Adrenal gland (tissue), 12 donors: Measurements from ENCODE around the gene LIN7B. TPM values are rescaled to one million over a fixed set of nuclear protein-coding genes. Genes with fewer than 3 reads are reported as not detected.
A peak's percentile ranks its signal among the peaks of the same experiment; 100 is the strongest.
"Not testable (repeated sequence)": the region's sequence is repeated elsewhere in the genome, so short reads cannot be mapped to it uniquely, and the experiment has no call there.

Experiments used
- DNase-seq, 7 donors: peaks; one replicate each; pipeline ENCODE4 v3.0.0-alpha.2; 2019 to 2020
- H3K27ac ChIP-seq, 5 donors: fragments of 200-600 bp; sonication (generic) in 4 of 5; 1 replicate in 3 of 5; 2 replicates in 2 of 5; pipeline versions ENCODE4 v1.5.1 to v1.8.0; 2016 to 2020; ENCODE audit warnings: mild to moderate bottlenecking in 1 of 5
- H3K27me3 ChIP-seq: fragments of 200-600 bp; 2 replicates; pipeline ENCODE4 v1.8.0; 2021
- H3K36me3 ChIP-seq, 2 donors: fragments of 200-600 bp; replicated peaks in 1 of 2; 1 replicate in 1 of 2; 2 replicates in 1 of 2; pipeline versions ENCODE4 v1.5.1 to v1.8.0; 2018 to 2022
- H3K4me1 ChIP-seq, 2 donors: fragments of 200-600 bp; replicated peaks in 1 of 2; 1 replicate in 1 of 2; 2 replicates in 1 of 2; pipeline versions ENCODE4 v1.5.1 to v1.8.0; 2018 to 2021
- H3K4me3 ChIP-seq, 4 donors: fragments of 200-600 bp; sonication (generic) in 3 of 4; one replicate each; pipeline ENCODE4 v1.5.1; 2016 to 2018
- H3K9me3 ChIP-seq, 3 donors: fragments of 200-600 bp; sonication (generic) in 1 of 3; replicated peaks in 1 of 3; 1 replicate in 2 of 3; 2 replicates in 1 of 3; pipeline versions ENCODE4 v1.5.1 to v1.8.0; 2016 to 2021
- POLR2A ChIP-seq, 2 donors: fragments of 450-650 bp; IDR thresholded peaks; one replicate each; pipeline ENCODE4 v1.6.1; 2017; ENCODE audit warnings: antibody characterized with exemption in 2 of 2, mild to moderate bottlenecking in 2 of 2, moderate library complexity in 1 of 2
- WGBS, 4 donors: extraction: QIAGEN DNeasy Blood & Tissue Kit in 2 of 4; methylation state at CpG; one replicate each; pipeline versions ENCODE4 v1.1.5 to v1.1.7; 2013 to 2017; 5-methylcytosine and 5-hydroxymethylcytosine counted together
- intact Hi-C, 2 donors: fragments of 100-400 bp; cut with DNase I; formaldehyde crosslinking; loops; one replicate each; pipeline versions ENCODE4 v1.14.1 to v1.15.0; 2022 to 2023
- polyA plus RNA-seq, 3 donors: library from polyadenylated mRNA; stranded (reverse); fragments of 200-250 nt in 2 of 3; fragments of 350-450 nt in 1 of 3; fragmentation: Illumina TruSeq in 1 of 3; extraction: RNeasy Lipid Tissue Mini Kit (QIAGEN cat#74804) in 1 of 3; gene quantifications; one replicate each; pipeline ENCODE4 v1.2.3, GENCODE V29; 2013 to 2014
- total RNA-seq, 9 donors: library from RNA; depleted of rRNA in 4 of 9; stranded (reverse); fragments of >200 nt in 4 of 9; fragments of 120-200 nt in 1 of 9; fragmentation: NEBNext Ultra II Directional in 1 of 9; extraction: Animal tissue kit (Norgen Biotek cat#: 25700) in 1 of 9; gene quantifications; one replicate each; pipeline versions ENCODE4 v1.1.0 to v1.2.4, GENCODE V29; 2013 to 2023
- TF ChIP-seq, protein P1 (sequence below), 6 experiments: fragments of 450-650 bp in 4 of 6; fragments of 200-600 bp in 2 of 6; sonication (generic) in 1 of 6; IDR thresholded peaks; 1 replicate in 5 of 6; 2 replicates in 1 of 6; pipeline versions ENCODE4 v1.5.1 to v1.8.0; 2016 to 2021; ENCODE audit warnings: antibody characterized with exemption in 6 of 6, mild to moderate bottlenecking in 2 of 6, moderate library complexity in 1 of 6
- donor health status: healthy with polysubstance abuse.
- donor health status: Bipolar disorder and iron deficiency.
- donor health status: DM: yes; HTN: yes; CAD: no.
- donor health status: DM: no; HTN: no; CAD: no.
- donor health status: DM: no; HTN: no; CAD: no.
- donor health status: DM: yes; HTN: yes; CAD: no.

Gene LIN7B
- total and polyA plus RNA-seq, 12 donors, result 4.4 to 35.2 (median 11.1) TPM

DNA sequence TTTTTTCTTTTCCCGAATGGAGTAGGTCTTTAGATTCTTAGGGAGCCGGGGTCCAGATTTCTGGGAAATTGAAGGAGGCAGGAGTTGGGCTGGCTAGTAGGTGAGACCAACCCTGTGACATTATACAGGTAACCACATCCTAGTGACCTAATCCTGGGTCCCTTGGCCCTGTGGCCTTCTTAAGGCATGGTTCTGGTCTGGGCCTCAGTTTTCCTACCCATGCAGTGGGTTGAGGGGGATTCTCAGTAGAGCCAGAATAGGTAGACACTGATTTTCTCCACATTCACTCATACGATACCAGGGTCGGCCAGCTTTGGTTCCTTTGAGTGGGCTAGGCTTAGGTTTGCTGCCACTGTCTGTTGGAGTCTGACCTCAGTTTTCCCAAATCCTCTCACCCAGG lies 12.4 kb downstream of the LIN7B start:
- intact Hi-C loops, result no loop called here
- no peak for TF ChIP-seq POLR2A (IDR thresholded peaks at IDR 0.05)
- TF ChIP-seq, protein P1, sequence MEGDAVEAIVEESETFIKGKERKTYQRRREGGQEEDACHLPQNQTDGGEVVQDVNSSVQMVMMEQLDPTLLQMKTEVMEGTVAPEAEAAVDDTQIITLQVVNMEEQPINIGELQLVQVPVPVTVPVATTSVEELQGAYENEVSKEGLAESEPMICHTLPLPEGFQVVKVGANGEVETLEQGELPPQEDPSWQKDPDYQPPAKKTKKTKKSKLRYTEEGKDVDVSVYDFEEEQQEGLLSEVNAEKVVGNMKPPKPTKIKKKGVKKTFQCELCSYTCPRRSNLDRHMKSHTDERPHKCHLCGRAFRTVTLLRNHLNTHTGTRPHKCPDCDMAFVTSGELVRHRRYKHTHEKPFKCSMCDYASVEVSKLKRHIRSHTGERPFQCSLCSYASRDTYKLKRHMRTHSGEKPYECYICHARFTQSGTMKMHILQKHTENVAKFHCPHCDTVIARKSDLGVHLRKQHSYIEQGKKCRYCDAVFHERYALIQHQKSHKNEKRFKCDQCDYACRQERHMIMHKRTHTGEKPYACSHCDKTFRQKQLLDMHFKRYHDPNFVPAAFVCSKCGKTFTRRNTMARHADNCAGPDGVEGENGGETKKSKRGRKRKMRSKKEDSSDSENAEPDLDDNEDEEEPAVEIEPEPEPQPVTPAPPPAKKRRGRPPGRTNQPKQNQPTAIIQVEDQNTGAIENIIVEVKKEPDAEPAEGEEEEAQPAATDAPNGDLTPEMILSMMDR (IDR thresholded peaks at IDR 0.05), result no peak
- no peaks in the 10 kb centered on the region for H3K27me3 ChIP-seq
- peaks cover 0 to 10% of the 10 kb centered on the region in 2 donors for H3K4me1 ChIP-seq
- H3K9me3 ChIP-seq, result no peaks in the 10 kb centered on the region
- H3K36me3 ChIP-seq, result no peaks in the 10 kb centered on the region
- WGBS, 4 donors, result 73 to 87% (median 84%) methylated on average over 4 of the region's 4 CpGs
- no peak for DNase-seq
- no peak overlapping the region for H3K27ac ChIP-seq
- H3K4me3 ChIP-seq, result no peak overlapping the region

DNA sequence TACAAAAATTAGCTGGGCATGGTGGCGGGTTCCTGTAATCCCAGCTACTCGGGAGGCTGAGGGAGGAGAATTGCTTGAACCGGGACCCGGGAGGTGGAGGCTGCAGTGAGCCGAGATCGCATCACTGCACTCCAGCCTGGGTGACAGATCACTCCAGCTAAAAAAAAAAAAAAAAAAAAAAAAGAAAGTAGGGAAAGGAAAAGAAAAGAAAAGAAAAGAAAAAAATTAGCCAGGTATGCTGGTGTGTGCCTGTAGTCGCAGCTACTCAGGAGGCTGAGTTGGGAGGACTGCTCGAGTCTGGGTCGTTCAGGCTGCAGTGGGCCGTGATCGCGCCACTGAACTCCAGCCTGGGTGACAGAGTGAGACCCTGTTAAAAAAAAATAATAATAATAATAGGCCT lies 13.1 kb downstream of the LIN7B start:
- H3K4me3 ChIP-seq, DNase-seq: not testable (repeated sequence)

DNA sequence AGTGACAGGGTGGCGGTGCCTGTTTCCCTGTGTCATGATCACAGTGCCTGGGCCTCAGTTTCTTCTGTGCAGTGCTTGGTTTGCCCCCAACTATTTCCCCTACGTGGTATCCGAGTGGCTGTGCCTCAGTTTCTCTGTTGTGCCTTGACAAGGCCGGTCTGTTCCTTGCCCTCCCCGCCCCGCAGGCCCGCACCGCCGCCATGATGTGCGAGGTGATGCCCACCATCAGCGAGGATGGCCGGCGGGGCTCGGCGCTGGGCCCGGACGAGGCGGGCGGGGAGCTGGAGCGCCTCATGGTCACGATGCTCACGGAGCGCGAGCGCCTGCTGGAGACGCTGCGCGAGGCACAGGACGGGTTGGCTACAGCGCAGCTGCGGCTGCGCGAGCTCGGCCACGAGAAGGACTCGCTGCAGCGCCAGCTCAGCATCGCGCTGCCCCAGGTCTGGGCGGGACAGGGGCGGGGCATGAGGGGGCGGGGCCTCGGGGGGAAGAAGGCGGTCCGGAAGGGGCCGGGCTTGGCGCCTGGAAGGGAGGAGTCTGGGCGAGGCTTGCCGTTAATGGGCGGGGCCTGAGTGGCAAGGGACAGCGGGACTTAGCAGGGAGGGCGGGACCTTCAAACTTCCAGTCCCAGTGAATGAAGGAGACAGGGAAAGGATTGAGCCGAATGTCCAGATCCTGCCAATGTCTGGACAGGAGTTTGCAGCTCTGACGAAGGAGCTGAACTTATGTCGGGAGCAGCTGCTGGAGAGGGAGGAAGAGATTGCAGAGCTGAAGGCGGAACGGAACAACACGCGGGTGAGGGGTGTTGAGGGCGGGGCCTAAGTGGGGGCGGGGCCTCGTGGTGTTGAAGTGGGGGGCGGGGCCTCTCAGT lies 13.7 kb downstream of the LIN7B start:
- TF ChIP-seq, protein P1 (IDR thresholded peaks at IDR 0.05), result peak in 2 of 6 experiments; percentile 39 to 50
- no peak for TF ChIP-seq POLR2A (IDR thresholded peaks at IDR 0.05)

More for the DNA sequence above, 13.1 kb downstream of the LIN7B start:
- H3K27ac ChIP-seq, result peak overlapping the region in 1 of 5 donors; percentile 90
- H3K36me3 ChIP-seq, H3K4me1 ChIP-seq, H3K9me3 ChIP-seq, intact Hi-C loops, H3K27me3 ChIP-seq: not testable (repeated sequence)
- WGBS, 4 donors, result 92 to 99% (median 93%) methylated on average over 12 of the region's 12 CpGs

DNA sequence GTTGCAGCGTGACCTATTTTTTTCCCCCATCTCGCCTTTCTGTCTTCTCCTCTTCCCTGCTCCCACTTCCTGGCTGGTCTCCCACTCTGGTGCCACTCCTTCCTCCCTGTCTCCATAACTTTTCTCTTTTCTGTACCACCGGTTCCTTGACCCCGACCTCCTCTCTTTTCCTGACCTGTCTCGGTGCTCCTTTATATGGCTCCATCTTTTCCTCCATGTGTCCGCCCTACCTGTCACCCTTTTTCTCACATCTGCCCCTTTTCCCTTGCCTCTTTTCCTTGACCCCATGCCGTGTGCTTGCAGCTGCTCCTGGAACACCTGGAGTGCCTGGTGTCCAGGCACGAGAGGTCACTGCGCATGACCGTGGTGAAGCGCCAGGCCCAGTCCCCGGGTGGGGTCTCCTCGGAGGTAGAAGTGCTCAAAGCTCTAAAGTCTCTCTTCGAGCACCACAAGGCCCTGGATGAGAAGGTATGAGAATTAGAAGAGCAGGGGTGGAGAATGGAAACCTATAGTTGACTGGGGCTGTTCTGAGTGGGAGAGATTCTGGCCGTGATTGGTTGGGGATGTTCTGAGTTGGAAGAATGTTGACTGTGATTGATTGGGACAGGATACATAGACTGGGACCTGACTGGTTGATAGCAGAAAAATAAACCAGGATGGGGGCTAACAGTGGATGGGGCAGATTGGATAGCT lies 14.5 kb downstream of the LIN7B start:
- 39 to 59% (median 50%) methylated on average over 15 of the region's 15 CpGs for WGBS, 4 donors
- no peak for TF ChIP-seq POLR2A (IDR thresholded peaks at IDR 0.05)
- TF ChIP-seq, protein P1 (IDR thresholded peaks at IDR 0.05), result no peak
- no peaks in the 10 kb centered on the region for H3K9me3 ChIP-seq
- peak overlapping the region in 1 of 4 donors; percentile 14 for H3K4me3 ChIP-seq
- H3K4me1 ChIP-seq, result peaks cover 0 to 14% of the 10 kb centered on the region in 2 donors
- DNase-seq, result no peak
- intact Hi-C loops, result no loop called here
- no peaks in the 10 kb centered on the region for H3K27me3 ChIP-seq
- peak overlapping the region in 3 of 5 donors; percentile 43 to 45 (median 44) for H3K27ac ChIP-seq
- no peaks in the 10 kb centered on the region for H3K36me3 ChIP-seq

More for the DNA sequence above, 13.7 kb downstream of the LIN7B start:
- Histone ChIP-seq H3K27ac (peak overlapping the region in 3 of 5 donors; percentile 45 to 90 (median 69)), H3K27me3 (no peaks in the 10 kb centered on the region), H3K4me1 (peaks cover 0 to 10% of the 10 kb centered on the region in 2 donors), H3K9me3 (no peaks in the 10 kb centered on the region), H3K4me3 (peak overlapping the region in 1 of 4 donors; percentile 14), H3K36me3 (no peaks in the 10 kb centered on the region)
- 0 to 9% (median 3%) methylated on average over 19 to 63 of the region's 63 CpGs for WGBS, 4 donors
- intact Hi-C loops, result no loop called here
- DNase-seq, result peak; percentile 98
